Suprapubic skin (tissue), 4 donors: ENCODE measurements around the gene PARK7. TPM values are rescaled to one million over a fixed set of nuclear protein-coding genes. Genes with fewer than 3 reads are reported as not detected.

ENCODE experiments used
- DNase-seq, 2 donors: peaks; one replicate each; pipeline ENCODE4 v3.0.0-alpha.2; 2019; ENCODE audit warnings: low spot score in 2 of 2
- H3K27ac ChIP-seq: fragments of 200-600 bp; sonication (generic); one replicate; pipeline ENCODE4 v1.5.1; 2019
- H3K27me3 ChIP-seq: fragments of 200-600 bp; sonication (generic); one replicate; pipeline ENCODE4 v1.5.1; 2019
- H3K36me3 ChIP-seq: fragments of 200-600 bp; sonication (generic); one replicate; pipeline ENCODE4 v1.5.1; 2019
- H3K4me1 ChIP-seq: fragments of 200-600 bp; sonication (generic); one replicate; pipeline ENCODE4 v1.5.1; 2019
- H3K4me3 ChIP-seq: fragments of 200-600 bp; sonication (generic); one replicate; pipeline ENCODE4 v1.5.1; 2019; ENCODE audit warnings: mild to moderate bottlenecking
- H3K9me3 ChIP-seq: fragments of 200-600 bp; sonication (generic); one replicate; pipeline ENCODE4 v1.5.1; 2019
- CTCF ChIP-seq, 2 donors: fragments of 200-600 bp in 1 of 2; fragments of 450-650 bp in 1 of 2; sonication (generic) in 1 of 2; IDR thresholded peaks; one replicate each; pipeline ENCODE4 v1.5.1; 2016 to 2019; ENCODE audit warnings: antibody characterized with exemption in 2 of 2, mild to moderate bottlenecking in 1 of 2, moderate library complexity in 1 of 2
- EP300 ChIP-seq: sonication (generic); formaldehyde crosslinking; IDR thresholded peaks from one replicate; pipeline ENCODE4 v1.6.1; 2017; ENCODE audit warnings: antibody characterized with exemption
- POLR2A ChIP-seq, 2 donors: fragments of 450-650 bp; IDR thresholded peaks; one replicate each; pipeline ENCODE4 v1.6.1; 2017; ENCODE audit warnings: antibody characterized with exemption in 2 of 2, mild to moderate bottlenecking in 2 of 2, moderate library complexity in 2 of 2
- POLR2AphosphoS5 ChIP-seq, 3 donors: sonication (generic); formaldehyde crosslinking; IDR thresholded peaks; one replicate each; pipeline ENCODE4 v1.6.1; 2017; ENCODE audit warnings: antibody characterized with exemption in 3 of 3
- WGBS: methylation state at CpG from one replicate; pipeline ENCODE4 v1.1.5; 2018; 5-methylcytosine and 5-hydroxymethylcytosine counted together
- total RNA-seq, 4 donors: library from RNA; depleted of rRNA; stranded (reverse); fragments of >200 nt; gene quantifications; one replicate each; pipeline ENCODE4 v1.1.0, GENCODE V29; 2016

PARK7 gene
- total RNA-seq, 4 donors from 2014 or later: 74.0 to 94.1 (median 85.2) TPM

- 65% methylated on average over 7 of the region's 7 CpGs for WGBS
- Histone ChIP-seq H3K27ac (no peak overlapping the region), H3K9me3 (no peaks in the 10 kb centered on the region), H3K36me3 (no peaks in the 10 kb centered on the region), H3K27me3 (peaks cover 43% of the 10 kb centered on the region), H3K4me1 (no peaks in the 10 kb centered on the region), H3K4me3 (no peak overlapping the region)
- TF ChIP-seq CTCF (IDR thresholded peaks at IDR 0.05): no peak
- TF ChIP-seq POLR2AphosphoS5 (IDR thresholded peaks at IDR 0.05): no peak
- TF ChIP-seq EP300: no peak
- TF ChIP-seq POLR2A (IDR thresholded peaks at IDR 0.05): no peak
- DNase-seq: no peak
These were observed 31.9 kb upstream of the PARK7 start for GRCh38 chr1:7929637-7930036.

GRCh38 chr1:7930645-7931445, 30.7 kb upstream of the PARK7 start:
- Histone ChIP-seq H3K4me1 (no peaks in the 10 kb centered on the region), H3K27ac (no peak overlapping the region), H3K4me3 (no peak overlapping the region), H3K27me3 (peaks cover 49% of the 10 kb centered on the region), H3K36me3 (no peaks in the 10 kb centered on the region), H3K9me3 (no peaks in the 10 kb centered on the region)
- 81% methylated on average over 15 of the region's 15 CpGs for WGBS
- TF ChIP-seq EP300 (no peak), CTCF (IDR thresholded peaks at IDR 0.05) (no peak), POLR2A (IDR thresholded peaks at IDR 0.05) (no peak), POLR2AphosphoS5 (IDR thresholded peaks at IDR 0.05) (no peak)
- no peak for DNase-seq

GRCh38 chr1:7931446-7931812, 30.1 kb upstream of the PARK7 start:
- no peak for DNase-seq
- no peaks in the 10 kb centered on the region for H3K36me3 ChIP-seq
- H3K9me3 ChIP-seq: no peaks in the 10 kb centered on the region
- peaks cover 52% of the 10 kb centered on the region for H3K27me3 ChIP-seq
- H3K4me1 ChIP-seq: no peaks in the 10 kb centered on the region
- 70% methylated on average over 2 of the region's 2 CpGs for WGBS
- H3K27ac ChIP-seq: no peak overlapping the region
- no peak overlapping the region for H3K4me3 ChIP-seq
- TF ChIP-seq EP300: no peak
- no peak for TF ChIP-seq CTCF (IDR thresholded peaks at IDR 0.05)
- TF ChIP-seq POLR2A (IDR thresholded peaks at IDR 0.05): no peak
- TF ChIP-seq POLR2AphosphoS5 (IDR thresholded peaks at IDR 0.05): no peak

- Histone ChIP-seq H3K4me3 (no peak overlapping the region), H3K27ac (no peak overlapping the region), H3K27me3 (peaks cover 62% of the 10 kb centered on the region), H3K4me1 (no peaks in the 10 kb centered on the region), H3K9me3 (no peaks in the 10 kb centered on the region), H3K36me3 (no peaks in the 10 kb centered on the region)
- 72% methylated on average over 15 of the region's 15 CpGs for WGBS
- no peak for DNase-seq
- no peak for TF ChIP-seq CTCF (IDR thresholded peaks at IDR 0.05)
- TF ChIP-seq EP300: no peak
- TF ChIP-seq POLR2A (IDR thresholded peaks at IDR 0.05): no peak
- no peak for TF ChIP-seq POLR2AphosphoS5 (IDR thresholded peaks at IDR 0.05)
These were observed 28.9 kb upstream of the PARK7 start for GRCh38 chr1:7932524-7933138.

- peaks cover 52% of the 10 kb centered on the region for H3K27me3 ChIP-seq
- H3K4me3 ChIP-seq: no peak overlapping the region
- H3K9me3 ChIP-seq: no peaks in the 10 kb centered on the region
- no peak for DNase-seq
- no peak for TF ChIP-seq POLR2AphosphoS5 (IDR thresholded peaks at IDR 0.05)
- no peak for TF ChIP-seq POLR2A (IDR thresholded peaks at IDR 0.05)
- TF ChIP-seq CTCF (IDR thresholded peaks at IDR 0.05): no peak
- no peak for TF ChIP-seq EP300
- no peak overlapping the region for H3K27ac ChIP-seq
- H3K36me3 ChIP-seq: no peaks in the 10 kb centered on the region
- WGBS: 45% methylated on average over 3 of the region's 3 CpGs
- H3K4me1 ChIP-seq: peaks cover 11% of the 10 kb centered on the region
These were observed 23.4 kb upstream of the PARK7 start for GRCh38 chr1:7938070-7938469.
